NCI-H446 treated with DMSO at 0.1 percent for 48 hours (cell line): ENCODE results near the gene TLR1.
"Not testable (repeated sequence)": the region's sequence is repeated elsewhere in the genome, so short reads cannot be mapped to it uniquely, and the experiment has no call there.

Experiments
- DNase-seq: peaks from one replicate; lab custom pipeline; 2025; lab: John Stamatoyannopoulos, UW

The TLR1 gene, protein sequence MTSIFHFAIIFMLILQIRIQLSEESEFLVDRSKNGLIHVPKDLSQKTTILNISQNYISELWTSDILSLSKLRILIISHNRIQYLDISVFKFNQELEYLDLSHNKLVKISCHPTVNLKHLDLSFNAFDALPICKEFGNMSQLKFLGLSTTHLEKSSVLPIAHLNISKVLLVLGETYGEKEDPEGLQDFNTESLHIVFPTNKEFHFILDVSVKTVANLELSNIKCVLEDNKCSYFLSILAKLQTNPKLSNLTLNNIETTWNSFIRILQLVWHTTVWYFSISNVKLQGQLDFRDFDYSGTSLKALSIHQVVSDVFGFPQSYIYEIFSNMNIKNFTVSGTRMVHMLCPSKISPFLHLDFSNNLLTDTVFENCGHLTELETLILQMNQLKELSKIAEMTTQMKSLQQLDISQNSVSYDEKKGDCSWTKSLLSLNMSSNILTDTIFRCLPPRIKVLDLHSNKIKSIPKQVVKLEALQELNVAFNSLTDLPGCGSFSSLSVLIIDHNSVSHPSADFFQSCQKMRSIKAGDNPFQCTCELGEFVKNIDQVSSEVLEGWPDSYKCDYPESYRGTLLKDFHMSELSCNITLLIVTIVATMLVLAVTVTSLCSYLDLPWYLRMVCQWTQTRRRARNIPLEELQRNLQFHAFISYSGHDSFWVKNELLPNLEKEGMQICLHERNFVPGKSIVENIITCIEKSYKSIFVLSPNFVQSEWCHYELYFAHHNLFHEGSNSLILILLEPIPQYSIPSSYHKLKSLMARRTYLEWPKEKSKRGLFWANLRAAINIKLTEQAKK

DNA sequence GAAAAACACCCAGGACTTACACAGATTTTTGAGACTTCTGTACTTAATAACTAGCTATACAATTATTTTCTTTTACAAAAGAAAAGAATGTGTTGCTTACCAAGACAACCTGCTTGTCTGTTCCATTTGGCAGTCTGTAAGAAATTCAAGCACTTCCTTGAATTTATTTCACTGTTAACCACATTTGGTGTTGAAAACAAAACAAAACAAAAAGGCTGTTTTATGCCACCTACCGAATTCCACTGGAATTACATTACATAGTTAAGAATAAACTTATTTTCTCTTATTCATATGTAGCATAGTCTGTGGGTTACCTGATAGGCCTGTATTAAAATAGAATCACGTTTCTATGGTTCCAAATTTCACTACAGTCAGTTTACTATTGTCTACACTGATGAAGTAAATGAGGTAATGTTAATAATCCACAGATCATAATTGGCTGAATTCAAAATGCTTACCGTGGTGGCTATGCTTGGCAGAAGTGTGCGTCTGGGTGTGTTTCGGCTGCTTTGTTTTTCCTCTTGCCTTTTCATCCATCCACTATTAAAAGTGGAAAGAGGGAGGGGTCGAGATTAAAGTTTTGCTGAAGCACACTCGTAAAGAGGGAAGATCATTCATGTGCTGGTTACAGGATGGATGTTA is at the start of gene TLR1:
Gene TLR1 (minus strand): TSS at position 138 of the 642 bp plus-strand sequence. CDS start 5,960 bp downstream, outside the sequence.
- no peak for DNase-seq

DNA sequence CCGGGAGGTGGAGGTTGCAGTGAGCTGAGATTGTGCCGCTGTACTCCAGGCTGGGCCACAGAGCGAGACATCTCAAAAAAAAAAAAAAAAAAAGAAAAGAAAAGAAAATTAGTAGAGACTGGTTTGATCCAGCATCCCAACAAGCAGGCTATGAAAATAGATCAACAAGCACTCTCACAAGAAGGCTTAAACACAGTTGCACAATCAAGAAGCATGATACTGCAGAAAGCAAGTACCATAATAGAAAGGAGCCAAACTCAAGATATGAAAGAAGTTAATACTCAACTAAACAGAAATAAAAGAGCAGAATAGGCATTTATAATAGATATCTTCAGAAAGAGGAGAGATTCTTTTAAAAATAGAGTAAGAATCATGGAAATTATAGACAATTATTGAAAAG is 41.4 kb upstream of the TLR1 start:
- no peak for DNase-seq

DNA sequence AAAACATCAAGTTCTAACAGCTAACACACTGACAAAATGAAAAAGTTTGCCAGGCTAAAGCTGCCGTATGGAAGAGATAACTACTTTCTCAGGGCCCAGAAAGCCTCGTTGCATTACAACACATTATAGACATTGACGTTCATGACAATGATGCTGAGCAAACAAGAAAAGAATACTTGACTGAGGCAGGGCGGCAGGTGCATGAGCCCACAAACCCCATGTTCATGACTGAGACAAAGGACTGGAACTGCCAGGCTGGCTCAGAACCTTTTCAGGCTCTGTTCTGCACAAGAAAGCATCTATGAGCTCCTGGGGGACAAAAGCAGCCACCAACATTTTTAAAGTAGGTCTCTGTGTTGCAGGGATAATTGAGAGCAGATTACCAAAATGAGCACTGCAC is 38.4 kb upstream of the TLR1 start:
- no peak for DNase-seq

DNA sequence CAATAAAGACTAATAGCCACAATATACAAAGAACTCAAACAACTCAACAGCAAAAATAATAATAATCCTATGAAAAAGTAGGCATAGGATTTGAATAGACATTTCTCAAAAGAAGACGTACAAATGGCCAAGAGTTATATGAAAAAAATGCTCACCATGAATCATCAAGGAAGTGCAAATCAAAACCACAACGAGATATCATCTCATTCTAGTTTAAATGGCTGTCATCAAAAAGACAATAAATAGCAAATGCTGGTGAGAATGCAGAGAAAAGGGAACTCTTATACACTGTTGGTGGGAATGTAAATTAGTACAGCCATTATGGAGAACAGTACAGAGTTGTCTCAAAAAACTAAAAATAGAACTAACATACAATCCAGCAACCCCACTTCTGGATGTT is 33.3 kb upstream of the TLR1 start:
- DNase-seq: no peak

DNA sequence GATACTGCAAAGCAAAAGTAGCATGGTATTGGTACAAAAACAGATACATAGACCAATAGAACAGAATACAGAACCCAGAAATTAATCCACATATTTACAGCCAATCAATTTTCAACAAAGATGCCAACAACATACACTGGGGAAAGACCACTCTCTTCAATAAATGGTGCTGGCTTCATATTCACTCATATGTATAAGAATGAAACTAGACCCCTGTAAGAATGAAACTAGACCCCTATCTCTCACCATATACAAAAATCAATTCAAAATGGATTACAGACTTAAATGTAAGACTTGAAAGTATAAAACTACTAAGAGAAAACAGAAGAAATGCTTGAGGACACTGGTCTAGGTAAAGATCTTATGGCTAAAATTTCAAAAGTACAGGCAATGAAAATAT is 32.7 kb upstream of the TLR1 start:
- no peak for DNase-seq

DNA sequence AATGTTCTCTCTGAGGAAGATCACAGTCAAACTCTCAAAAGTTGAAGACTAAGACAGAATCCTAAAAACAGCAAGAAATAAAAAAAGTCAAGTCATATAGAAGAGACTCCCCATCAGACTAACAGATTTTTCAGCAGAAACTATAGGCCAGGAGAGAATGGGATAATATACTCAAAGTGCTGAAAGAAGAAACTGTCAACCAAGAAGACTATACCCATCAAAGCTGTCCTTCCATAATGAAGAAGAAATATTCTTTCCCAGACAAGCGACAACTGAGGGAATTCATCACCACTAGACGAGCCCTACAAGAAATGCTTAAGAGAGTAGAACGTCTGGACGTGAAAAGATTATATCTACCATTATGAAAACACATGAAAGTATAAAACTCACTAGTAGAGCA is 30.0 kb upstream of the TLR1 start:
- no peak for DNase-seq

DNA sequence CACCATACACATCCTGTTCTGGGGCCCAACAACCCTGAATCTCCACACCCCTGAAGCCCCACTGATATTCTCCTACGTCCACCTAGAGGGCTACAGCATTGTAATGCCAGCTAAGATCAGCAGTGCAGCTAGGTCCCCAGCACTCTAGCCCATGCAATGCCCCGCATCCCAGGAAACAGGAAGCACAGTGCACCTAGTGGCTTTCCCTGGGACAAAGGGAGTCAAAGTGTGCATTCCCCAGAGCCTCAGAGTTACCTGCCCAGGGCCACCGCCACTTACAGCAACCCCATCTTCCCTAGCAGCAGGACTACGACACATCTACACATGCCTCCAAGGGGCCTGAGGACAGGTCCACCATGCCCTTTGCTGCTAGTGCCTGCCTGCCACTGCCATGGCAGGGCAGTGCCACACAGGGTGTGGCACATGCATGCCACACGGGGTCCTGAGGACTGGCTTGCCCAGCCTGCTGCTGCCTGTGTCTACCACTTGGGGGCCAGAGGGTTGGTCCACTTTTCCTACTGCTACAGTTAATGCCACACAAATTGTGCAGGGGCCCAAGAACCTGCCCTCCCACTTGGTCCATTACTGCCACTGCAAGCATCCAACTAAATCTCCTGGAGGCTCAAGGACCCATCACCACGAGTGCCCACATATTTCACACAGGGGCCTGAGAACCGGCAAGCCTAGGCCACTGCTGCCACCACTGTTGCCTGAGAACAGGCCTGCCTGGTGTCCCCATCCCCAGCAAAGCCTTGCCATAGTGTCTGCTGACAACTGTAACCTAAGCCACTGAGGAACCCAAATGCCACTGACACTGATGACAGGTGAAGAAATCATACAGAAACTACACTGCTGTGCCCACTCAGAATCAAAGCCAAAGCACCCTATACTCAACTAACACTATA is 28.3 kb upstream of the TLR1 start:
- DNase-seq: no peak

DNA sequence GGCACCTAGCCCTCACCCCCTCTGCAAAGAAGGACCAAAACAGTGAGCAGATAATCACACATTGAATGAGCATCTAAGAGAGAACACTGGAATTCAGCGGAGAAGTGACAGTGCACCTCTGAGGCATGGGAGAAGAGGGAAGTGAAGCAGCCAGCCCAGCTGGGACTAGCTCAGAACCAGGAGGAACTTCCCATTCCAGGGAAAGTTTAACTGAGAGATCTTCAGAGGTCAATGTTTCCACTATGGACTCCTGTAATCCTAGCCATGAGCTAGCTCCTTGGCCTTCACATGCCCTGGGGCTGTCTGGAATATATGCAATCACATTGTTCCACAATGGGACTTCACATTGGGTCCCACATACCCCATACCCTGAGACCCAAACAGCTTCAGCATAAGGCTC is 27.6 kb upstream of the TLR1 start:
- DNase-seq: no peak

DNA sequence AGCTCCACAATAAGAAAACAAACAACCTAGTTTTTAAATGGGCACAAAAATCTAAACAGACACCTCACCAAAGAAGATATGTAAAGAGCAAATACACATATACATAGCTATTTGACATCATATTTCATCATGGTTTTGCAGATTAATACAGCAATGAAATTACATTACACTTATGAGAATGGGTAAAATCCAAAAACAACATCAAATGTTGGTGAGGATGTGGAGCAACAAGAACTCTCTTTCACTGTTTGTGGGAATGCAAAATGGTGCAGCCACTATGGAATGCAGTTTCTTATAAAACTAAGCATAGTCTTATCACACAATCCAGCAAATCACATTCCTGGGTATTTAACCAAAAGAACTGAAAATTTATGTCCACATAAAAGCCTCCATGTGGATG is 27.1 kb upstream of the TLR1 start:
- no peak for DNase-seq

DNA sequence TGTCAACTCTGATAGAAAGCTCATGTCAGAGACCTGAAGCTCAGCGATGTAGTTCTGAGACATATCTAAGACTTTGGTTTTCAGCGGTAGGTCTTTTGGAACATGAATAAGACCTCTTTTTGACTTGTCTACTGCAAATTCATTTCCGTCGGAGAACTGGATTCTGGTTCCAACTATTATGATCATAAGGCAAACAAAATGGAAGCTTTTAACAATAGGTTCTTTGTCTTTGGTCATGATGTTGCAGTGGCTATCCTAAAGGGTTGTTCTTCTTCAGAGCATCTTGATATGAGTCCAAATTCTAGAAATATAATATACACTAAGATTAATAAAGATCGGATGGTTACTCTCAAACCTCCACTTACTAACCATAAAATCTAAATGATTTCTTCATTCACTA is 24.6 kb upstream of the TLR1 start:
- DNase-seq: no peak

DNA sequence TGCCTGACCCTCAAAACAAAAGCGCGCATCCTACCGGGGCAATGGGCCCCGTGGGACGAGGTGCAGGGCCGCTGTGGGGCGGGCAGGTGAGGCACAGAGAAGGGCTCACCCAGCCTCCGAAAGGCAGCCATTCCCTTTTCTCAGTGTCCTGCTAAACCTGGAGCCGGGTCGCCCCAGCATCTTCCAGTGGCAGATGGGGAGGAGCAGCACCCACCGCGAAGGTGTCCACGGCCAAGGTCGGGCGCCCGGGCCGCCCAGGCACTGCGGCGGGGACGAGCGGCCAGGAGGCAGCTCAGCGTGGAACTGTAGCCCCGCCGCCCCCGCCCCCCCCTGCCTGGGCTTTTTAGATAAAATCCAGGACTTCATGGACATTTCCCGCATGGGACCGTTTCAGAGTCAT is 19.2 kb upstream of the TLR1 start:
- DNase-seq: no peak

DNA sequence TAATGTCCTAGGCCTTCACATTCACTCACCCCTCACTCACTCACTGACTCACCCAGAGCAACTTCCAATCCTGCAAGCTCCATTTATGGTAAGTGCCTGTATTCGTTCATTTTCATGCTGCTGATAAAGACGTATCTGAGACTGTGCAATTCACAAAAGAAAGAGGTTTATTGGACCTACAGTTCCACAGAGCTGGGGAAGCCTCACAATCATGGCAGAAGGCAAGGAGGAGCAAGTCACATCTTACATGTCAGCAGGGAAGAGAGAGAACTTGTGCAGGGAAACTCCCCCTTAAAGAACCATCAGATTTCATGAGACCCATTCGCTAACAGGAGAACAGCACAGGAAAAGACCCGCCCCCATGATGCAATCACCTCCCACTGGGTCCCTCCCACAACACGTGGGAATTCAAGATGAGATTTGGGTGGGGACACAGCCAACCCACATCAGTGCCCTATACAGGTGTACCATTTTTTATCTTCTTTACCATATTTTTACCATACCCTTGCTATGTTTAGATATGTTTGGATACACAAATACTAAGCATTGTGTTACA is 18.2 kb upstream of the TLR1 start:
- DNase-seq: no peak

DNA sequence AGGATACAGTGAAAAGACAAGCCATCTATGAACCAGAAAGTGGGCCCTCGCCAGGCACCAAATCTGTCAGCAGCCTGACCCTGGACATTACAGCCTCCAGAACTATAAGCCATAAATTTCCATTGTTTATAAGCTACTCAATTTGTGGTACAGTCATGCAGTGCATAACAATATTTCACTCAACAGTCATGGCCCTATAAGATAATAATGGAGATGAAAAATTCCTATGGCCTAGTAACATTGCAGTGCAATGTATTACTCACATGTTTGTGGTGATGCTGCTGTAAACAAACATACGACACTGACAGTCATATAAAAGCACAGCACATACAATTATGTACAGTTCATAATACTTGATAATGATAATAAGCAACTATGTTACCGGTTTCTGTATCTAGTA is 17.1 kb upstream of the TLR1 start:
- DNase-seq: no peak

DNA sequence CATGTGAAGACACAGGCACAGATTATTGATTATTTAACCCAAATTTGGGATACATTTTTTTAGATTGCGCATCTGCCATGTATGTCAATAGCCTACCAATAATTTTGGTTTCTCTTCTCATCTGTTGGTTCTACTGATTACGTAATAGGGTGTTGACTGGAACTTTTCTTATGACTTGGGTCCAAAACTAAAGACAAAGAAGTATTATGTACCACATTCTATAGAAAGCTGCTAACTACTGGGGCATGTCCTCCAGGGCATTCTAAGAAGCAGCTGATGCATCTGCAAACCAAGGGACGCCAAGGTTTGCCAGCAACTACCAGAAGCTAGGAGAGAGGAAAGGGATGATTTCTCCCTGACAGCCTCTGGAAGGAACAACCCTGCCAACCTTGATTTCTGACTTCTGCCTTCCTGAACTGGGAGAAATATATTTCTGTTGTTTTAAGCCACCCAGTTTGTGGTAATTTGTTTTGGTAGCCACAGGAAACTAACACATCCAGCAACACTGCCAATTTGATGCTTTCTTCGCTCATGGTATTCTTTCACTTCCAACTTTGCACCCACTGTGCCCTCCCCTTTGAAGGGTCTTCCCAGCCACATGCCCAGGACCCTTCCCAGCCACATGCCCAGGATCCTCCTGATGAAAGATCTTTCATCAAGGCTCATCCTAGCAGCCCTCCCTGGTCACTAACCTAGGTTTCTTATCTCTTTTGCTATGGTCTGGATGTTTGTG is 15.9 kb upstream of the TLR1 start:
- DNase-seq: no peak

DNA sequence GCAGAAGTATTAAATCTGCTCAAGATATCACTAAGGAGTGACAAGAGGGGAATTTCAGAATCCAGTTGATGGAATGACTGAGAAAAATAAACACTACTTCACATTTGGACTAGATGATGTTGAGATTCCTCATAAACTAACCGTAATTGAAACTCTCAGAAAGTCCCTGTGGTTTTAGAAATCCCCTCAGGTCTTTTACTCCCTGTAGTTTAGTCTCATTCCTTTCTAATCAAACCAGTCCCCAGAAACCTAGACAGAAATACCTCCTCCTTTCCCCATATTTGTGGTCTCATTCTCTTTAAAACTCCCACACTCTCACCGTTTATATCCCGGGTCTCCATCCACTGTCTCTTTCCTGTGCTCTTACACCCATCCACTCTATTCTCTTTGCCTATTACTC is 15.0 kb upstream of the TLR1 start:
- DNase-seq: no peak

DNA sequence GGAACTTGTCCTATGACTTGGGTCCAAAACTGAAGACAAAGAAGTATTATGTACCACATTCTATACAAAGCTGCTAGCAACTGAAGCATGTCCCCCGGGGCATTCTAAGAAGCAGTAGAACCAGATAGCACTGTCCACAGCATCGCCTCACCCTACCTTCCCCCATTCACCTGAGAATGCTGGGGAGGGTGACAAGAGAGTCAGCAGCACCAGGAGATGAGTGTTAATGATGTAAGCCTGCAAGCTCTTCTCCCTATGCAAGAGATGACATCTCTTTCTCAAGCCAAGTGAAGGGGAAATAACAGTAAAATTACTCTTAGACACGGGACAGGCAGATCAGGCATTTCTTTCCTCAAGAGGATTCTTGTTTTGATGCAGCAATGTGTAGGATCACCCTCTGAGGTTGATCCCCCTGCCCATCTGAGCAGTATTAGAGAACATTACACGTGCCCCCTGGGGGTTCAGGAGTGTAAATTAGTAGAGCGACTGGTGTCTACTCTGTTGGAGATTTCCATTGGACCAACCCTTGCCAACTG is 13.9 kb upstream of the TLR1 start:
- no peak for DNase-seq

DNA sequence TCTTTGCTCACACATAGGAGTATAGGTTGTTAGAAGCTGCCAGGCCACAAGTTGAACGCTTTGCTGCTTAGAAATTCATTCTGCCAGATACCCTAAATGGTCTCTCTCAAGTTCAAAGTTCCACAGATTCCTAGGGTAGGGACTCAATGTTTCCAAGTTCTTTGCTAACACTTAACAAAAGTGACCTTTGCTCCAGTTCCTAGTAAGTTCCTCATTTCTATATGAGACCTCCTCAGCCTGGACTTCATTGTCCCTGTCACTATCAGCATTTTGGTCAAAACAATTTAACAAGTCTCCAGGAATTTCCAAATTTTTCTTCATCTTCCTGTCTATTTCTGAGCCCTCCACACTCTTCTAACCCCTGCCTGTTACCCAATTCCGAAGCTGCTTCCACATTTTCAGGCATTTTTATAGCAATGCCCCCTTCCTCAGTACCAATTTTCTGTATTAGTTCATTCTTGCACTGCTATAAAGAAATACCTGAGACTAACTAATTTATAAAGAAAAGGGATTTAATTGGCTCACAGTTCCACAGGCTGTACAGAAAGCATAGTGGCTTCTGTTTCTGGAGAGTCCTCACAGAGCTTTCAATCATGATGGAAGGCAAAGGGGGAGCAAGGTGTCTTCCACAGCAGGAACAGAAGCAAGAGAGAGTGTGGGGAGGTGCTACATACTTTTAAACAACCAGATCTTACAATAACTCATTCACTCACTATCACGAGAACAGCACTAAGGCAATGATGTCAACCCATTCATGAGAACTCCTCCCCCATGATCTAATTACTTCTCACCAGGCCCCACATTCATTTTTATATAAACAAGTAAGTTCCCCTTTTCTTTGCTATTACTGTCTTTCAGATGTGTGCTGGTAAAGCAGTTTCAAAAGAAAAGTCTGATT is 11.5 kb upstream of the TLR1 start:
- no peak for DNase-seq

DNA sequence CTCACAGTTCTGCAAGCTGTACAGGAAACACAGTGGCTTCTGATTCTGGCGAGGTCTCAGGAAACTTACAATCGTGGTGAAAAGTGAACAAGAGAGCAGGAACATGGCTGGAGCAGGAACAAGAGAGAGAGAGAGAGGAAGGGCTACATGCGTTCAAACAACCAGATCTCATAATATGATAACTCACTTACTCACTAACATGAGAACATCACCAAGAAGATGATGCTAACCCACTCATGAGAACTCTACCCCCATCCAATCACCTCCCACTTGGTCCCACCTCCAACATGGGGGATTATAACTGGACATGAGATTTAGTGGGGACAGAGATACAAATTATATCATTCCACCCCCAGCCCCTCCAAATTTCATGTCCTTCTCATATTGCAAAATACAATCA is 9.8 kb upstream of the TLR1 start:
- DNase-seq: no peak

DNA sequence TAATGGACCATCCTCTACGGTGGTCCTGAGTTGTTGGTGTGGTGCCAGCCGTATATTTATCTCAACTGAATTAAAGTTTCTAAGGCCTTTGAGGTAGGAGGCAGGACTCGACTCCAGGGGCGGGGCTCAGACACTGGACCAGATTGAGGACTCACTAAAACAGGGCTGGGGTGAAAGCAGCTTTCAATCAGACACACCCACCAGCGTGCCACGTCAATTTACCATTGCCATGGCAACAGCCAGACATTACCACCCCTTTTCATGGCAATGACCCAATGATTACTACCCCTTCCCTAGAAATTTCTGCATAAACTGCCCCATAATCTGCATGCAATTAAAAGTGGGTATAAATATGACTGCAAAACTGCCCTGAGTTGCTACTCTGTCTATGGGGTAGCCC is 6.7 kb upstream of the TLR1 start:
- no peak for DNase-seq

DNA sequence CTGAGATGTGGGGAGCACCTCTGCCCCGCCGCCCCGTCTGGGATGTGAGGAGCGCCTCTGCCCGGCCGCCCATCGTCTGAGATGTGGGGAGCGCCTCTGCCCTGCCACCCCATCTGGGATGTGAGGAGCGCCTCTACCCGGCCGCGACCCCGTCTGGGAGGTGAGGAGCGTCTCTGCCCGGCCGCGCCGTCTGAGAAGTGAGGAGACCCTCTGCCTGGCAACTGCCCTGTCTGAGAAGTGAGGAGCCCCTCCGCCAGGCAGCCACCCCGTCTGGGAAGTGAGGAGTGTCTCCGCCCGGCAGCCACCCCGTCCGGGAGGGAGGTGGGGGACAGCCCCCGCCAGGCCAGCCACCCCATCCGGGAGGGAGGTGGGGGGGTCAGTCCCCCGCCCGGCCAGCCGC is 2.9 kb upstream of the TLR1 start:
- DNase-seq: not testable (repeated sequence)
